ENCODE results near the gene LGALS16.

DNA sequence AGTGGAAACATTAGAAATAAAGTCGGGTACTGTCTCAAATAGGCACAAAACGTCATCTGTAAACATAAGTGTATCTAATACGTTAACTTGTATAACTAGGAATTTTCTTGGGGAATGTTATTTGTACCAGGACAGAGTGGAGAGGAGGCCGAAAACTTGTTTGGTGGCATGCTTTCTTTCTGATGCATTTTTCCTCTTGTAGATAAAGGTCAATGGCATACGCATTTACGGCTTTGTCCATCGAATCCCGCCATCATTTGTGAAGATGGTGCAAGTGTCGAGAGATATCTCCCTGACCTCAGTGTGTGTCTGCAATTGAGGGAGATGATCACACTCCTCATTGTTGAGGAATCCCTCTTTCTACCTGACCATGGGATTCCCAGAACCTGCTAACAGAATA is 48.7 kb upstream of the LGALS16 start:
- TF ChIP-seq POLR2A (IDR thresholded peaks at IDR 0.05) (no peak), EP300 (IDR thresholded peaks at IDR 0.05) (no peak), POLR2AphosphoS5 (IDR thresholded peaks at IDR 0.05) (no peak)
- TF ChIP-seq, protein P1, sequence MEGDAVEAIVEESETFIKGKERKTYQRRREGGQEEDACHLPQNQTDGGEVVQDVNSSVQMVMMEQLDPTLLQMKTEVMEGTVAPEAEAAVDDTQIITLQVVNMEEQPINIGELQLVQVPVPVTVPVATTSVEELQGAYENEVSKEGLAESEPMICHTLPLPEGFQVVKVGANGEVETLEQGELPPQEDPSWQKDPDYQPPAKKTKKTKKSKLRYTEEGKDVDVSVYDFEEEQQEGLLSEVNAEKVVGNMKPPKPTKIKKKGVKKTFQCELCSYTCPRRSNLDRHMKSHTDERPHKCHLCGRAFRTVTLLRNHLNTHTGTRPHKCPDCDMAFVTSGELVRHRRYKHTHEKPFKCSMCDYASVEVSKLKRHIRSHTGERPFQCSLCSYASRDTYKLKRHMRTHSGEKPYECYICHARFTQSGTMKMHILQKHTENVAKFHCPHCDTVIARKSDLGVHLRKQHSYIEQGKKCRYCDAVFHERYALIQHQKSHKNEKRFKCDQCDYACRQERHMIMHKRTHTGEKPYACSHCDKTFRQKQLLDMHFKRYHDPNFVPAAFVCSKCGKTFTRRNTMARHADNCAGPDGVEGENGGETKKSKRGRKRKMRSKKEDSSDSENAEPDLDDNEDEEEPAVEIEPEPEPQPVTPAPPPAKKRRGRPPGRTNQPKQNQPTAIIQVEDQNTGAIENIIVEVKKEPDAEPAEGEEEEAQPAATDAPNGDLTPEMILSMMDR (IDR thresholded peaks at IDR 0.05) = no peak

All from suprapubic skin (tissue), 4 donors.